Activated CD8-positive, alpha-beta T cell treated with anti-CD3 and anti-CD28 coated beads, Interleukin-2, amount 10 ng/mL, durations not matched to agents 7 days and 5 days (primary cell): Measurements from ENCODE around the gene SRGAP3. TPM values are rescaled to one million over a fixed set of nuclear protein-coding genes. Genes with fewer than 3 reads are reported as not detected.

Experiments
- ATAC-seq: fragments of 150-1000 bp; cut with Tn5 transposase; one replicate; pipeline ENCODE4 v1.10.0; 2021; ENCODE audit warnings: moderate library complexity
- CTCF ChIA-PET: fragments of 350-600 bp; sonication (Branson Sonifier 250); formaldehyde crosslinking; loops from one replicate; lab custom pipeline; 2021; ENCODE audit warnings: antibody characterized with exemption; lab: Charles Lee
- POLR2A ChIA-PET: fragments of 350-600 bp; sonication (Branson Sonifier 250); formaldehyde crosslinking; loops from one replicate; lab custom pipeline; 2021; ENCODE audit warnings: antibody characterized with exemption; lab: Charles Lee
- DNase-seq: peaks from one replicate; pipeline ENCODE4 v3.0.0-alpha.2; 2020
- H3K27ac Mint-ChIP-seq: one replicate; pipeline ENCODE4 v1.8.0; 2021; ENCODE audit warnings: mild to moderate bottlenecking, mixed read lengths
- H3K27me3 Mint-ChIP-seq: one replicate; pipeline ENCODE4 v1.8.0; 2021; ENCODE audit warnings: low read depth, mixed read lengths
- H3K36me3 Mint-ChIP-seq: one replicate; pipeline ENCODE4 v1.8.0; 2021; ENCODE audit warnings: low read depth, mixed read lengths
- H3K4me1 Mint-ChIP-seq: one replicate; pipeline ENCODE4 v1.8.0; 2021; ENCODE audit warnings: low read depth, mixed read lengths
- H3K4me3 Mint-ChIP-seq: one replicate; pipeline ENCODE4 v1.8.0; 2021; ENCODE audit warnings: mild to moderate bottlenecking, mixed read lengths
- H3K9me3 Mint-ChIP-seq: one replicate; pipeline ENCODE4 v1.8.0; 2022; ENCODE audit warnings: mixed read lengths; ENCODE audit not compliant: insufficient read depth
- total RNA-seq, 2 experiments: library from RNA; stranded (reverse); gene quantifications; one replicate each; pipeline ENCODE4 v1.2.3, GENCODE V29; 2021

SRGAP3 gene
- total RNA-seq, 2 experiments from 2014 or later = 5.3 to 5.9 TPM

- Mint-ChIP-seq H3K4me3 (no peak overlapping the region), H3K27me3 (peaks cover 18% of the 10 kb centered on the region), H3K9me3 (peaks cover 4% of the 10 kb centered on the region), H3K36me3 (no peaks in the 10 kb centered on the region), H3K4me1 (peaks cover 14% of the 10 kb centered on the region), H3K27ac (no peak overlapping the region)
- ATAC-seq = no peak
- DNase-seq = no peak
- CTCF ChIA-PET = interaction anchor here (1.2 to 1.6 kb wide), 2 partner anchors 9 to 15 kb away, joined by 3 to 7 read pairs; no protein-coding TSS in a partner anchor
- POLR2A ChIA-PET = interaction anchor here (0.6 kb wide), 1 partner anchor 49 kb away, joined by 3 read pairs; no protein-coding TSS in a partner anchor
Observed at GRCh38 chr3:9233814-9234600, 15.4 kb downstream of the SRGAP3 start.

DNA sequence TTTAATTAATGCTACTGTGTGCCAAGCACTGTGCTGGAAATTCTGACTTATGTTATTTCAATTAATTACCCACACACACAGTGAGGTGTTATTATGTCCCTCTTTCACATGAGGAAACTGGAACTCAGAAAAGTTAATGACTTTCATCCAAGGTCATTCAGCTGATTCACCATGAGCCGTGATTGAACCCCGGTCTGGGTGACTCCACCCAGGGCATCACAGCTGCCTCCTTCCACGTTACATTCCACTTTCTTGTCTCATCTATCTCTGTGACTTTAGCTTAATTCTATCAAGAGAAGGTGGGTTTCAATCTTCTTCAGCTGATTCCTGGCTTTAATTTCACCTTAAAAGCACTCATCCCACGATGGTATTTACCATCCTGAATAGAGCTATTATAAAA lies 16.3 kb downstream of the SRGAP3 start:
- peaks cover 4% of the 10 kb centered on the region for H3K9me3 Mint-ChIP-seq
- no peak for ATAC-seq
- ChIA-PET CTCF (interaction anchor here (1.2 to 1.6 kb wide), 2 partner anchors 8 to 16 kb away, joined by 3 to 7 read pairs; no protein-coding TSS in a partner anchor), POLR2A (interaction anchor here (0.6 kb wide), 1 partner anchor 50 kb away, joined by 3 read pairs; no protein-coding TSS in a partner anchor)
- no peak overlapping the region for H3K27ac Mint-ChIP-seq
- no peak overlapping the region for H3K4me3 Mint-ChIP-seq
- no peak for DNase-seq
- peaks cover 18% of the 10 kb centered on the region for H3K27me3 Mint-ChIP-seq
- H3K36me3 Mint-ChIP-seq = no peaks in the 10 kb centered on the region
- H3K4me1 Mint-ChIP-seq = peaks cover 18% of the 10 kb centered on the region

DNA sequence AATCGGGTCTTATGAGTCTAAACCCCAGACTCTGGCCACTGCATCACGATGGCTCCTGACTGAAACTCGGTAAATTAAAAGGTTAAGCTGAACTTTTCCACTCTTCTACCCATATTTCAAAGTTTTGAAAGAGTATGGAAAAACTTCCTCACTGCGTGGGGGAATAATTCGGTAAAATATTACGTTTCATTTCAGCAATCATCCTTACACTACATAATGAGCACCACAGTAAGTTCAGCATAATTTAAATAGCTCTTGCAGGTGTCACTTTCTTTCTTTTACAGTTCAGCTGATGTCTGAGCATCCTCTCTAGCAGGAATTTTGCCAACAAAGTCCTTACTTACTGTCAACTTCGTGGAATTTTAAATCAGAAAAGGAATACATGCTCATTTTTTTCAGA lies 17.5 kb downstream of the SRGAP3 start:
- ChIA-PET POLR2A (interaction anchor here (0.8 kb wide), 1 partner anchor 18 kb away, joined by 3 read pairs; the partner anchor contains the start of gene SRGAP3), CTCF (interaction anchor here (1.1 kb wide), 1 partner anchor 244 kb away, joined by 3 read pairs; no protein-coding TSS in a partner anchor)
- Mint-ChIP-seq H3K36me3 (no peaks in the 10 kb centered on the region), H3K4me1 (peaks cover 23% of the 10 kb centered on the region), H3K27me3 (peaks cover 18% of the 10 kb centered on the region), H3K9me3 (peaks cover 4% of the 10 kb centered on the region), H3K4me3 (no peak overlapping the region), H3K27ac (no peak overlapping the region)
- ATAC-seq = no peak
- no peak for DNase-seq

DNA sequence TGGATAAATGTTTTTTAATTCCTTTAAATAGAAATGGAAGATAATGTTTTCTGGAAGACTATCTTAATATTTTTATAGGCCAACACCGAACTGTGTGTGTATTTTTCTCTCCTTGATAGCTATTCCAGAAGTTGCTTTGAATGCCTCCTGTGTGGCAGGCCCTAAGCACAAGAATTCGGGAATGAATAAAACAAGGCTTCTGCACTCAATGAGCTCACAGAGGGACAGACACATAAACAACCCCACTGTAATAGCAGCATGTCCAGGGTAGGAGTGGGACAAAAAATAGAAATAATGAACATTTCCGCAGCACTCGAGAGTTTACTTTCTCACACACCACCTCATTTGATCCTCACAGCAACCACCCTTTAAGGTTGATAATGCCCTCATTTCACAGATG lies 18.0 kb downstream of the SRGAP3 start:
- Mint-ChIP-seq H3K4me1 (peaks cover 23% of the 10 kb centered on the region), H3K36me3 (no peaks in the 10 kb centered on the region), H3K4me3 (no peak overlapping the region), H3K27me3 (peaks cover 18% of the 10 kb centered on the region), H3K9me3 (peaks cover 4% of the 10 kb centered on the region), H3K27ac (no peak overlapping the region)
- ATAC-seq (no peak), DNase-seq (no peak)
- CTCF ChIA-PET = interaction anchor here (1.1 kb wide), 1 partner anchor 244 kb away, joined by 3 read pairs; no protein-coding TSS in a partner anchor
- POLR2A ChIA-PET = interaction anchor here (0.8 kb wide), 1 partner anchor 18 kb away, joined by 3 read pairs; the partner anchor contains the start of gene SRGAP3

DNA sequence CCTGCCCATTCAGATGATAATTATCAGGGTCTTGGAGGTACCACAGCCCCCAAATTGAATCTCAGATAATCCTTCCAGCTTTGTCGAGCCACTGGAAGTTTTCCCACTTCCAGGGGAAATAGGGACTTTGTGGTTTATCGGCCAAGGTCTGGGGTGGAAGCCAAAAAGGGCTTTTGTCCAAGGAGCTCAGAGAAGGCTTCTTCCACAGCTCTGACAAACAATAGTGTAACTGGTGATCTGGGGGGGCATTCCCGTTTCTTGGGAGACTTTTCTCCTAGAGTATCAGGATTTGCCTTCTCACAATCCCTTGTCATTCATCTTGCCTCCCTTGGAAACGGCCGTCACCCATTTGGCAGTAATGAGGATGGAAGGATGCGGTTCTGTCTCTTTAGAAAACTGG lies 18.4 kb downstream of the SRGAP3 start:
- Mint-ChIP-seq H3K4me1 (peaks cover 23% of the 10 kb centered on the region), H3K36me3 (no peaks in the 10 kb centered on the region), H3K4me3 (no peak overlapping the region), H3K9me3 (peaks cover under 1% of the 10 kb centered on the region), H3K27ac (no peak overlapping the region), H3K27me3 (peaks cover 18% of the 10 kb centered on the region)
- ATAC-seq = no peak
- POLR2A ChIA-PET = no interaction called here
- DNase-seq = no peak
- CTCF ChIA-PET = interaction anchor here (1.1 kb wide), 1 partner anchor 243 kb away, joined by 3 read pairs; no protein-coding TSS in a partner anchor

GRCh38 chr3:9230596-9230995 lies 18.9 kb downstream of the SRGAP3 start:
- CTCF ChIA-PET = no interaction called here
- Mint-ChIP-seq H3K27ac (no peak overlapping the region), H3K27me3 (peaks cover 18% of the 10 kb centered on the region), H3K4me1 (peaks cover 23% of the 10 kb centered on the region), H3K4me3 (no peak overlapping the region), H3K36me3 (no peaks in the 10 kb centered on the region), H3K9me3 (no peaks in the 10 kb centered on the region)
- ATAC-seq (no peak), DNase-seq (no peak)
- POLR2A ChIA-PET = no interaction called here

- no peak for DNase-seq
- POLR2A ChIA-PET = no interaction called here
- H3K36me3 Mint-ChIP-seq = no peaks in the 10 kb centered on the region
- ATAC-seq = no peak
- CTCF ChIA-PET = interaction anchor here (1.4 kb wide), 1 partner anchor 72 kb away, joined by 3 read pairs; no protein-coding TSS in a partner anchor
- no peak overlapping the region for H3K4me3 Mint-ChIP-seq
- H3K9me3 Mint-ChIP-seq = no peaks in the 10 kb centered on the region
- peaks cover 27% of the 10 kb centered on the region for H3K4me1 Mint-ChIP-seq
- peaks cover 17% of the 10 kb centered on the region for H3K27me3 Mint-ChIP-seq
- H3K27ac Mint-ChIP-seq = no peak overlapping the region
Observed at GRCh38 chr3:9229879-9230278, 19.6 kb downstream of the SRGAP3 start.

- CTCF ChIA-PET = interaction anchor here (1.4 kb wide), 1 partner anchor 73 kb away, joined by 3 read pairs; no protein-coding TSS in a partner anchor
- no peaks in the 10 kb centered on the region for H3K36me3 Mint-ChIP-seq
- H3K4me3 Mint-ChIP-seq = no peak overlapping the region
- peaks cover 33% of the 10 kb centered on the region for H3K4me1 Mint-ChIP-seq
- DNase-seq (no peak), ATAC-seq (no peak)
- peaks cover 12% of the 10 kb centered on the region for H3K27me3 Mint-ChIP-seq
- no peaks in the 10 kb centered on the region for H3K9me3 Mint-ChIP-seq
- POLR2A ChIA-PET = no interaction called here
- no peak overlapping the region for H3K27ac Mint-ChIP-seq
Observed at GRCh38 chr3:9229325-9229724, 20.1 kb downstream of the SRGAP3 start.

- Mint-ChIP-seq H3K36me3 (no peaks in the 10 kb centered on the region), H3K27me3 (no peaks in the 10 kb centered on the region), H3K4me3 (no peak overlapping the region), H3K4me1 (peaks cover 44% of the 10 kb centered on the region), H3K27ac (no peak overlapping the region), H3K9me3 (no peaks in the 10 kb centered on the region)
- CTCF ChIA-PET = interaction anchor here (1.0 to 1.9 kb wide), 2 partner anchors 23 to 235 kb away, joined by 4 to 15 read pairs; partner anchors contain the start of gene SRGAP3
- DNase-seq (no peak), ATAC-seq (no peak)
- POLR2A ChIA-PET = no interaction called here
Observed at GRCh38 chr3:9226326-9226725, 23.1 kb downstream of the SRGAP3 start.

GRCh38 chr3:9225268-9225667 lies 24.2 kb downstream of the SRGAP3 start:
- H3K27ac Mint-ChIP-seq = no peak overlapping the region
- POLR2A ChIA-PET = no interaction called here
- no peak for DNase-seq
- H3K36me3 Mint-ChIP-seq = no peaks in the 10 kb centered on the region
- CTCF ChIA-PET = interaction anchor here (0.7 to 1.9 kb wide), 7 partner anchors 8 to 234 kb away, joined by 3 to 15 read pairs (median 5); partner anchors contain the start of gene SRGAP3
- no peak for ATAC-seq
- peaks cover 44% of the 10 kb centered on the region for H3K4me1 Mint-ChIP-seq
- no peaks in the 10 kb centered on the region for H3K27me3 Mint-ChIP-seq
- H3K4me3 Mint-ChIP-seq = no peak overlapping the region
- no peaks in the 10 kb centered on the region for H3K9me3 Mint-ChIP-seq

DNA sequence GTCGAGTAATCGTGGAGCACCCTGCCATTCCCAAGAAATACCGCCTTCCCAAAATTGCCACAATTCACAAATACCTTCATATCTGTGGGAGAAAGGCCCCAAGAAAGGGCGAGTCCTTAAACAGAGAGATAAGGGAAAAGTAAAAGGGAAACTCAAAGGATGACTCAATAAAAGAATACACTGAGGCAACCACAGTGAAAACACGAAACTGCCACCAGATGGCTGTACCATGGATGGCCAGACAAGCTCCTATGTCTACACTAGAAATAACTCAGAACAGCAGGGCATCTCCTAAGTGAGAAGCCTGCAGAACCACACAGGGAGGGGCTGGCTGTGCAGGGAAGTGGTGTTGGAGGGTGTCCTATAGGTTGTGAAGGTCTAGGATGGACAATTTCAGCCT lies 25.0 kb downstream of the SRGAP3 start:
- DNase-seq = peak; percentile 46
- Mint-ChIP-seq H3K27me3 (no peaks in the 10 kb centered on the region), H3K4me3 (no peak overlapping the region), H3K4me1 (peaks cover 40% of the 10 kb centered on the region), H3K9me3 (no peaks in the 10 kb centered on the region), H3K36me3 (no peaks in the 10 kb centered on the region), H3K27ac (peak overlapping the region; percentile 30)
- ChIA-PET CTCF (interaction anchor here (0.8 to 1.9 kb wide), 6 partner anchors 9 to 236 kb away, joined by 3 to 15 read pairs (median 5); partner anchors contain the start of gene SRGAP3), POLR2A (no interaction called here)
- peak; percentile 35 for ATAC-seq

GRCh38 chr3:9223672-9224071 lies 25.8 kb downstream of the SRGAP3 start:
- DNase-seq (no peak), ATAC-seq (no peak)
- no peaks in the 10 kb centered on the region for H3K36me3 Mint-ChIP-seq
- peaks cover 39% of the 10 kb centered on the region for H3K4me1 Mint-ChIP-seq
- no peak overlapping the region for H3K27ac Mint-ChIP-seq
- POLR2A ChIA-PET = no interaction called here
- no peaks in the 10 kb centered on the region for H3K9me3 Mint-ChIP-seq
- no peak overlapping the region for H3K4me3 Mint-ChIP-seq
- CTCF ChIA-PET = no interaction called here
- H3K27me3 Mint-ChIP-seq = no peaks in the 10 kb centered on the region
